Astrocyte (in vitro differentiated cells and primary cell): ENCODE results near the gene GATB. TPM values are rescaled to one million over a fixed set of nuclear protein-coding genes. Genes with fewer than 3 reads are reported as not detected.

Experiments
- DNase-seq: peaks from one replicate; pipeline ENCODE4 v3.0.0-alpha.2; 2010; ENCODE audit warnings: low read depth
- FAIRE-seq: peaks from 2 replicates; lab custom pipeline; 2011; peaks lifted over from hg19 to GRCh38; lab: Jason Lieb, UNC
- H2AFZ ChIP-seq: 2 replicates; pipeline ENCODE4 v1.6.0; 2012; ENCODE audit warnings: low read depth, low read length, inconsistent platforms
- H3K27ac ChIP-seq: 2 replicates; pipeline ENCODE4 v1.5.1; 2011; ENCODE audit warnings: low read depth, low read length, inconsistent platforms
- H3K27me3 ChIP-seq: 2 replicates; pipeline ENCODE4 v1.6.0; 2011; ENCODE audit warnings: low read length, inconsistent platforms; ENCODE audit not compliant: insufficient read depth
- H3K36me3 ChIP-seq: 2 replicates; pipeline ENCODE4 v1.5.1; 2011; ENCODE audit warnings: low read length, inconsistent platforms; ENCODE audit not compliant: insufficient read depth
- H3K4me1 ChIP-seq: 2 replicates; pipeline ENCODE4 v1.5.1; 2011; ENCODE audit warnings: low read length, inconsistent platforms; ENCODE audit not compliant: insufficient read depth
- H3K4me2 ChIP-seq: 2 replicates; pipeline ENCODE4 v1.6.0; 2012; ENCODE audit warnings: low read length, inconsistent platforms
- H3K4me3 ChIP-seq: 2 replicates; pipeline ENCODE4 v1.5.1; 2011; ENCODE audit warnings: low read depth, mild to moderate bottlenecking, low read length, inconsistent platforms; ENCODE audit not compliant: insufficient read depth
- H3K79me2 ChIP-seq: 2 replicates; pipeline ENCODE4 v1.6.0; 2012; ENCODE audit warnings: mild to moderate bottlenecking, low read length, inconsistent platforms; ENCODE audit not compliant: insufficient read depth
- H3K9ac ChIP-seq: 2 replicates; pipeline ENCODE4 v1.6.0; 2012; ENCODE audit warnings: mild to moderate bottlenecking, low read length, inconsistent platforms
- H3K9me3 ChIP-seq: 2 replicates; pipeline ENCODE4 v1.5.1; 2012; ENCODE audit warnings: low read depth, mild to moderate bottlenecking, low read length, inconsistent platforms; ENCODE audit not compliant: insufficient read depth
- H4K20me1 ChIP-seq: 2 replicates; pipeline ENCODE4 v1.6.0; 2012; ENCODE audit warnings: low read length, inconsistent platforms; ENCODE audit not compliant: insufficient read depth
- H3K27ac Mint-ChIP-seq: one replicate; pipeline ENCODE4 v1.8.0; 2021; ENCODE audit warnings: mild to moderate bottlenecking, mixed read lengths; ENCODE audit not compliant: unreplicated experiment
- H3K27me3 Mint-ChIP-seq: one replicate; pipeline ENCODE4 v1.8.0; 2021; ENCODE audit warnings: low read depth, mixed read lengths; ENCODE audit not compliant: unreplicated experiment
- H3K36me3 Mint-ChIP-seq: one replicate; pipeline ENCODE4 v1.8.0; 2021; ENCODE audit warnings: low read depth, mixed read lengths; ENCODE audit not compliant: unreplicated experiment
- H3K4me1 Mint-ChIP-seq: one replicate; pipeline ENCODE4 v1.8.0; 2021; ENCODE audit warnings: low read depth, mixed read lengths; ENCODE audit not compliant: unreplicated experiment
- H3K4me3 Mint-ChIP-seq: one replicate; pipeline ENCODE4 v1.8.0; 2021; ENCODE audit warnings: mild to moderate bottlenecking, moderate library complexity, mixed read lengths; ENCODE audit not compliant: unreplicated experiment
- H3K9me3 Mint-ChIP-seq: one replicate; pipeline ENCODE4 v1.8.0; 2021; ENCODE audit warnings: mild to moderate bottlenecking, mixed read lengths; ENCODE audit not compliant: unreplicated experiment
- CTCF ChIP-seq: IDR thresholded peaks from 2 replicates; pipeline ENCODE4 v1.5.1; 2011; ENCODE audit warnings: low read depth, mild to moderate bottlenecking, inconsistent platforms, low read length, moderate library complexity; ENCODE audit not compliant: insufficient read depth
- EZH2 ChIP-seq: IDR thresholded peaks from 2 replicates; pipeline ENCODE4 v1.6.1; 2012; ENCODE audit warnings: mild to moderate bottlenecking, low read length, inconsistent platforms; ENCODE audit not compliant: insufficient read depth
- total RNA-seq: library from RNA; stranded (reverse); gene quantifications from 2 replicates; pipeline ENCODE4 v1.2.1, GENCODE V29; 2021

The GATB gene
- total RNA-seq, 1 donor from 2014 or later, result 20.8 TPM

- Histone ChIP-seq H3K4me3 (no peak overlapping the region), H3K4me1 (no peaks in the 10 kb centered on the region), H3K4me2 (no peak overlapping the region), H3K9ac (no peak overlapping the region), H3K36me3 (peaks cover 7% of the 10 kb centered on the region), H4K20me1 (no peaks in the 10 kb centered on the region), H2AFZ (no peak overlapping the region), H3K9me3 (no peaks in the 10 kb centered on the region), H3K79me2 (no peaks in the 10 kb centered on the region), H3K27ac (no peak overlapping the region), H3K27me3 (no peaks in the 10 kb centered on the region)
- TF ChIP-seq EZH2, result no peak
- TF ChIP-seq CTCF, result no peak
- Mint-ChIP-seq H3K9me3 (peaks cover 4% of the 10 kb centered on the region), H3K4me1 (no peaks in the 10 kb centered on the region), H3K27ac (no peak overlapping the region), H3K4me3 (no peak overlapping the region), H3K27me3 (no peaks in the 10 kb centered on the region), H3K36me3 (peaks cover 25% of the 10 kb centered on the region)
- DNase-seq (no peak), FAIRE-seq (no peak)
Measured at GRCh38 chr4:151702256-151702655, 58.6 kb downstream of the GATB start.

- Histone ChIP-seq H3K4me2 (no peak overlapping the region), H3K4me1 (no peaks in the 10 kb centered on the region), H3K79me2 (no peaks in the 10 kb centered on the region), H3K36me3 (peaks cover 7% of the 10 kb centered on the region), H3K9ac (no peak overlapping the region), H3K4me3 (no peak overlapping the region), H2AFZ (no peak overlapping the region), H3K9me3 (no peaks in the 10 kb centered on the region), H3K27ac (no peak overlapping the region), H3K27me3 (no peaks in the 10 kb centered on the region), H4K20me1 (no peaks in the 10 kb centered on the region)
- H3K9me3 Mint-ChIP-seq, result peaks cover 4% of the 10 kb centered on the region
- H3K27me3 Mint-ChIP-seq, result no peaks in the 10 kb centered on the region
- H3K4me3 Mint-ChIP-seq, result no peak overlapping the region
- no peak for DNase-seq
- peaks cover 19% of the 10 kb centered on the region for H3K36me3 Mint-ChIP-seq
- no peak overlapping the region for H3K27ac Mint-ChIP-seq
- TF ChIP-seq CTCF, result no peak
- TF ChIP-seq EZH2, result no peak
- no peaks in the 10 kb centered on the region for H3K4me1 Mint-ChIP-seq
- no peak for FAIRE-seq
Measured at GRCh38 chr4:151700566-151701316, 60.1 kb downstream of the GATB start.

GRCh38 chr4:151698213-151698612 is 62.6 kb downstream of the GATB start:
- Histone ChIP-seq H3K27me3 (no peaks in the 10 kb centered on the region), H3K4me2 (no peak overlapping the region), H2AFZ (no peak overlapping the region), H4K20me1 (no peaks in the 10 kb centered on the region), H3K4me3 (no peak overlapping the region), H3K9me3 (no peaks in the 10 kb centered on the region), H3K9ac (no peak overlapping the region), H3K4me1 (no peaks in the 10 kb centered on the region), H3K27ac (no peak overlapping the region), H3K36me3 (peaks cover 4% of the 10 kb centered on the region), H3K79me2 (no peaks in the 10 kb centered on the region)
- FAIRE-seq (no peak), DNase-seq (no peak)
- TF ChIP-seq CTCF (no peak), EZH2 (no peak)
- H3K4me1 Mint-ChIP-seq, result peaks cover 8% of the 10 kb centered on the region
- no peak overlapping the region for H3K27ac Mint-ChIP-seq
- no peak overlapping the region for H3K4me3 Mint-ChIP-seq
- H3K9me3 Mint-ChIP-seq, result peaks cover 4% of the 10 kb centered on the region
- no peaks in the 10 kb centered on the region for H3K27me3 Mint-ChIP-seq
- H3K36me3 Mint-ChIP-seq, result peaks cover 9% of the 10 kb centered on the region
